Measurements from ENCODE around the gene LUZP4. TPM values are rescaled to one million over a fixed set of nuclear protein-coding genes. Genes with fewer than 3 reads are reported as not detected.

Gene LUZP4
- total RNA-seq, 3 donors from 2014 or later, result not detected

GRCh38 chrX:115269051-115269683 is 20.3 kb upstream of the LUZP4 start:
- H3K4me1 ChIP-seq, result no peaks in the 10 kb centered on the region
- H3K27ac ChIP-seq, result no peak overlapping the region
- no peaks in the 10 kb centered on the region for H3K9me3 ChIP-seq
- DNase-seq (ENCODE audit: low spot score in 2 of 2), result no peak
- H3K36me3 ChIP-seq, result no peaks in the 10 kb centered on the region
- peaks cover 0 to 35% of the 10 kb centered on the region in 2 donors for H3K27me3 ChIP-seq
- no peak for TF ChIP-seq POLR2AphosphoS5 (IDR thresholded peaks at IDR 0.05)
- TF ChIP-seq POLR2A (IDR thresholded peaks at IDR 0.05), result no peak
- TF ChIP-seq, protein P1, sequence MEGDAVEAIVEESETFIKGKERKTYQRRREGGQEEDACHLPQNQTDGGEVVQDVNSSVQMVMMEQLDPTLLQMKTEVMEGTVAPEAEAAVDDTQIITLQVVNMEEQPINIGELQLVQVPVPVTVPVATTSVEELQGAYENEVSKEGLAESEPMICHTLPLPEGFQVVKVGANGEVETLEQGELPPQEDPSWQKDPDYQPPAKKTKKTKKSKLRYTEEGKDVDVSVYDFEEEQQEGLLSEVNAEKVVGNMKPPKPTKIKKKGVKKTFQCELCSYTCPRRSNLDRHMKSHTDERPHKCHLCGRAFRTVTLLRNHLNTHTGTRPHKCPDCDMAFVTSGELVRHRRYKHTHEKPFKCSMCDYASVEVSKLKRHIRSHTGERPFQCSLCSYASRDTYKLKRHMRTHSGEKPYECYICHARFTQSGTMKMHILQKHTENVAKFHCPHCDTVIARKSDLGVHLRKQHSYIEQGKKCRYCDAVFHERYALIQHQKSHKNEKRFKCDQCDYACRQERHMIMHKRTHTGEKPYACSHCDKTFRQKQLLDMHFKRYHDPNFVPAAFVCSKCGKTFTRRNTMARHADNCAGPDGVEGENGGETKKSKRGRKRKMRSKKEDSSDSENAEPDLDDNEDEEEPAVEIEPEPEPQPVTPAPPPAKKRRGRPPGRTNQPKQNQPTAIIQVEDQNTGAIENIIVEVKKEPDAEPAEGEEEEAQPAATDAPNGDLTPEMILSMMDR (IDR thresholded peaks at IDR 0.05), result no peak
- no peak overlapping the region for H3K4me3 ChIP-seq
- intact Hi-C loops (cut with DNase I; ENCODE audit: low total_unique reads), result no loop called here

DNA sequence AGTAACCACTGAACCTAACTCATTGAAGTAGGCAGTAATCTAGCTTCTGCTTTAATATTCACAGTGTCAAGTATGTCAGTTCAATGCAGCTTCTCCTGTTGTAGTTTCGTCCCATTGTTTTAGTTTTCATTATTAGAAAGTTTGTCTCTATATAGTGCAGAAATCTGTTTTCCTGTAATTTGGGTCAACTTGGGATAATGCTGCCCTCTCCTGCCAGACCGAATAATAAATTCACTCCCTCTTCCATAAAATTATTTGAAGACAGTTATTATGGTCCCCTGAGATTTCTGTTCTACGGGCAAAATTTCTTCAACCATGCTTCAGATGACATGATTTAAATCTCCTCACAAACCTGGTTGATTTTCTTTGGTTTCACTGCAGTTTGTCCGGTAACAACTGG is 4.6 kb upstream of the LUZP4 start:
- Histone ChIP-seq H3K9me3 (peaks cover 0 to 8% of the 10 kb centered on the region in 2 donors), H3K36me3 (no peaks in the 10 kb centered on the region), H3K27me3 (peaks cover 0 to 58% of the 10 kb centered on the region in 2 donors), H3K4me3 (no peak overlapping the region), H3K27ac (no peak overlapping the region), H3K4me1 (no peaks in the 10 kb centered on the region)
- TF ChIP-seq, protein P1 (IDR thresholded peaks at IDR 0.05), result no peak
- TF ChIP-seq POLR2AphosphoS5 (IDR thresholded peaks at IDR 0.05), result no peak
- no peak for TF ChIP-seq POLR2A (IDR thresholded peaks at IDR 0.05)
- intact Hi-C loops (cut with DNase I; ENCODE audit: low total_unique reads), result no loop called here
- DNase-seq (ENCODE audit: low spot score in 2 of 2), result no peak

DNA sequence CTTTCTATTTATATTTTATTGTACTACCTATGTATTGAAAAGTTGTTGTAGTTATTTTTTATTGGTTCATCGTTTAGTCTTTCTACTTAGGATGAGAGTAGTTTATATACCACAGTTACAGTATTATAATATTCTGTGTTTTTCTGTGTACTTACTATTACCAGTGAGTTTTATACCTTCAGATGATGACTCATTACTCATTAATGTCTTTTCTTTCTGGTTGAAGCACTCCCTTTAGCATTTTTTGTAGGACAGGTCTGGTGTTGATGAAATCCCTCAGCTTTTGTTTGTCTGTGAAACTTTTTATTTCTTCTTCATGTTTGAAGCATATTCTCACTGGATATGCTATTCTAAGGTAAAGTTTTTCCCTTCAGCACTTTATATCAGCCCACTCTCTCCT is 7.7 kb downstream of the LUZP4 start:
- peaks cover 0 to 46% of the 10 kb centered on the region in 2 donors for H3K27me3 ChIP-seq
- H3K9me3 ChIP-seq, result no peaks in the 10 kb centered on the region
- H3K4me3 ChIP-seq, result no peak overlapping the region
- intact Hi-C loops (cut with DNase I; ENCODE audit: low total_unique reads), result no loop called here
- no peaks in the 10 kb centered on the region for H3K36me3 ChIP-seq
- TF ChIP-seq, protein P1 (IDR thresholded peaks at IDR 0.05), result no peak
- TF ChIP-seq POLR2AphosphoS5 (IDR thresholded peaks at IDR 0.05) (no peak), POLR2A (IDR thresholded peaks at IDR 0.05) (no peak)
- H3K4me1 ChIP-seq, result no peaks in the 10 kb centered on the region
- no peak for DNase-seq (ENCODE audit: low spot score in 2 of 2)
- H3K27ac ChIP-seq, result no peak overlapping the region

DNA sequence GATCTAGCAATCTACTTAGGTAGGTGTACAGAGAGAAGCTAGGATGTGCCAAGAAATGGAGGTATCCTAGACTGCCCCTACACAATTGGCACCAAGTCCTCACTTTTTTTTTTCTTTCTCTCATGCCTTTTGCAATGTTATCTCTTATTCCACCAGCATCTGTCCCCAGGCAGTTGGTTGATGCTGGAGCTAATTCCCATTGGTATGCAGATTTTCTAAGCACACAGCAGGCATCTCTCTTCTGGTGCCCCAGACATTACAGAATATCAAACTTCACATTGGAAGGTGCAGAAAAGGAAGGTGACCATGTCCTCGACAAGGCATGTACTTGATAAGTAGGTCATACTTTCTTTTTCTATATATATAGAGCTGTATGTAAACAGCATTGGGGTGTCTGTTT is 21.6 kb downstream of the LUZP4 start:
- Histone ChIP-seq H3K27me3 (peaks cover 0 to 49% of the 10 kb centered on the region in 2 donors), H3K9me3 (peaks cover 0 to 4% of the 10 kb centered on the region in 2 donors), H3K27ac (no peak overlapping the region), H3K36me3 (no peaks in the 10 kb centered on the region), H3K4me1 (no peaks in the 10 kb centered on the region), H3K4me3 (no peak overlapping the region)
- DNase-seq (ENCODE audit: low spot score in 2 of 2), result no peak
- TF ChIP-seq POLR2A (IDR thresholded peaks at IDR 0.05), result no peak
- no peak for TF ChIP-seq POLR2AphosphoS5 (IDR thresholded peaks at IDR 0.05)
- intact Hi-C loops (cut with DNase I; ENCODE audit: low total_unique reads), result loop anchor here (2.0 kb wide), 1 partner anchor 20 kb away; no protein-coding TSS in a partner anchor

- Histone ChIP-seq H3K36me3 (no peaks in the 10 kb centered on the region), H3K4me1 (no peaks in the 10 kb centered on the region), H3K27ac (no peak overlapping the region), H3K9me3 (peaks cover 0 to 4% of the 10 kb centered on the region in 2 donors), H3K27me3 (peaks cover 0 to 49% of the 10 kb centered on the region in 2 donors), H3K4me3 (no peak overlapping the region)
- TF ChIP-seq, protein P1 (IDR thresholded peaks at IDR 0.05), result no peak
- no peak for TF ChIP-seq POLR2A (IDR thresholded peaks at IDR 0.05)
- TF ChIP-seq POLR2AphosphoS5 (IDR thresholded peaks at IDR 0.05), result no peak
- intact Hi-C loops (cut with DNase I; ENCODE audit: low total_unique reads), result loop anchor here (2.0 kb wide), 1 partner anchor 19 kb away; no protein-coding TSS in a partner anchor
- no peak for DNase-seq (ENCODE audit: low spot score in 2 of 2)
Observed at GRCh38 chrX:115311601-115312001, 22.1 kb downstream of the LUZP4 start.
